Measurements from ENCODE around the gene FAM13A. TPM values are rescaled to one million over a fixed set of nuclear protein-coding genes. Genes with fewer than 3 reads are reported as not detected.

FAM13A gene
- total RNA-seq, 2 experiments from 2014 or later, result 9.6 to 10.2 TPM

DNA sequence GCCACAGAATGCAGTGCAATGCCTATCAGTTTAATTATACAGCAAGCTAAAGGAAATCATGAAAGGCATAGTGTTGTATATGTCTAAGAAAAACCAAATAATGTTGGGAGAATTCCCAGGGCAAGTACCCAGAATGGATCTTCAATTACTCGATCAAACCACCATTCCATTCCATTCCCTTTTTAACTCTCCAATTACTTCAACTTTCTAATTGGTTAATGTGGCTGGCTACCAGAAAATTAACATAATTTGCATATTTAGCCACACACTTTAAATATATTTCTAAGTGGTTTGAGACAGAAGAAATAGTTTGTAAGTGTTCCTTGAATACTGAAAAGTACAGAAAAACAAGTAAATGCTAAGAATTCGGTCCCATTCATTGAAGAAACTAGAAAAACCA is 247.9 kb downstream of the FAM13A start:
- Mint-ChIP-seq H3K27ac (no peak overlapping the region), H3K4me1 (ENCODE audit: low read depth) (peaks cover 1% of the 10 kb centered on the region), H3K36me3 (ENCODE audit: low read depth) (no peaks in the 10 kb centered on the region), H3K27me3 (no peaks in the 10 kb centered on the region), H3K9me3 (no peaks in the 10 kb centered on the region), H3K4me3 (no peak overlapping the region)
- POLR2A ChIA-PET, result interaction anchor here (0.8 kb wide), 1 partner anchor 23 kb away, joined by 3 read pairs; no protein-coding TSS in a partner anchor
- TF ChIP-seq, protein P1, sequence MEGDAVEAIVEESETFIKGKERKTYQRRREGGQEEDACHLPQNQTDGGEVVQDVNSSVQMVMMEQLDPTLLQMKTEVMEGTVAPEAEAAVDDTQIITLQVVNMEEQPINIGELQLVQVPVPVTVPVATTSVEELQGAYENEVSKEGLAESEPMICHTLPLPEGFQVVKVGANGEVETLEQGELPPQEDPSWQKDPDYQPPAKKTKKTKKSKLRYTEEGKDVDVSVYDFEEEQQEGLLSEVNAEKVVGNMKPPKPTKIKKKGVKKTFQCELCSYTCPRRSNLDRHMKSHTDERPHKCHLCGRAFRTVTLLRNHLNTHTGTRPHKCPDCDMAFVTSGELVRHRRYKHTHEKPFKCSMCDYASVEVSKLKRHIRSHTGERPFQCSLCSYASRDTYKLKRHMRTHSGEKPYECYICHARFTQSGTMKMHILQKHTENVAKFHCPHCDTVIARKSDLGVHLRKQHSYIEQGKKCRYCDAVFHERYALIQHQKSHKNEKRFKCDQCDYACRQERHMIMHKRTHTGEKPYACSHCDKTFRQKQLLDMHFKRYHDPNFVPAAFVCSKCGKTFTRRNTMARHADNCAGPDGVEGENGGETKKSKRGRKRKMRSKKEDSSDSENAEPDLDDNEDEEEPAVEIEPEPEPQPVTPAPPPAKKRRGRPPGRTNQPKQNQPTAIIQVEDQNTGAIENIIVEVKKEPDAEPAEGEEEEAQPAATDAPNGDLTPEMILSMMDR (IDR thresholded peaks at IDR 0.05), result no peak
- H3K9me3 ChIP-seq (ENCODE audit: control insufficient read depth in 1 of 2, insufficient read depth in 1 of 2, low read length in 2 of 2), result no peaks in the 10 kb centered on the region
- H3K27me3 ChIP-seq (ENCODE audit: control insufficient read depth in 1 of 2, insufficient read depth in 2 of 2, low read length in 2 of 2), result no peaks in the 10 kb centered on the region
- no peak overlapping the region for H3K4me3 ChIP-seq (ENCODE audit: low read length)
- CTCF ChIA-PET, result interaction anchor here (1.9 kb wide), 1 partner anchor 10 kb away, joined by 5 read pairs; no protein-coding TSS in a partner anchor
- no peak overlapping the region for H3K27ac ChIP-seq (ENCODE audit: low read depth in 1 of 2, low read length in 2 of 2)
- H3K4me1 ChIP-seq (ENCODE audit: insufficient read depth, low read length), result no peaks in the 10 kb centered on the region
- ATAC-seq (ENCODE audit: poor library complexity) (no peak), DNase-seq (no peak)
- no peaks in the 10 kb centered on the region for H3K36me3 ChIP-seq (ENCODE audit: insufficient read depth, low read length)
- intact Hi-C loops (cut with DNase I, micrococcal nuclease), result no loop called here

DNA sequence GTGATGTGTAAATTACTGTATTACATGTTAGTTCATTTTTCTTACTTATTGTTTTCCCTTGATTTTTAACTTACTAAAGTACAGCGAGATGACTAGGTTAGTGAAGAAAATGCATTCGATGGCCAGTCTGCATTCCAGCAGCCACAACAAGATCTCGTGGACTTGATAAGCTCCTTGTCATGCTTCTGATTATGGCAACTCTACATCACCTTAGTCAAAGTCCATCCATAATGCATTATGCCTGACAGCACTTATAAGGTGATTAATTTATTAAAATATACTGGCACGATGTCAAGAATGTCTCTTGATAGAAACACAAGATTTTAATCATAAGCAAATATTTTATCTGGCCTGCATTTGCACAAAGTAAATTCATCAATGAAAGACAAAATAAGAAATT is 249.5 kb downstream of the FAM13A start:
- no peaks in the 10 kb centered on the region for H3K9me3 ChIP-seq (ENCODE audit: control insufficient read depth in 1 of 2, insufficient read depth in 1 of 2, low read length in 2 of 2)
- ChIA-PET POLR2A (no interaction called here), CTCF (interaction anchor here (1.0 kb wide), 1 partner anchor 11 kb away, joined by 5 read pairs; no protein-coding TSS in a partner anchor)
- H3K4me3 ChIP-seq (ENCODE audit: low read length), result no peak overlapping the region
- Mint-ChIP-seq H3K4me1 (ENCODE audit: low read depth) (no peaks in the 10 kb centered on the region), H3K27ac (no peak overlapping the region), H3K9me3 (no peaks in the 10 kb centered on the region), H3K27me3 (no peaks in the 10 kb centered on the region), H3K4me3 (no peak overlapping the region), H3K36me3 (ENCODE audit: low read depth) (no peaks in the 10 kb centered on the region)
- no peaks in the 10 kb centered on the region for H3K27me3 ChIP-seq (ENCODE audit: control insufficient read depth in 1 of 2, insufficient read depth in 2 of 2, low read length in 2 of 2)
- no peaks in the 10 kb centered on the region for H3K36me3 ChIP-seq (ENCODE audit: insufficient read depth, low read length)
- intact Hi-C loops (cut with DNase I, micrococcal nuclease), result no loop called here
- no peaks in the 10 kb centered on the region for H3K4me1 ChIP-seq (ENCODE audit: insufficient read depth, low read length)
- DNase-seq (no peak), ATAC-seq (ENCODE audit: poor library complexity) (no peak)
- H3K27ac ChIP-seq (ENCODE audit: low read depth in 1 of 2, low read length in 2 of 2), result no peak overlapping the region
- TF ChIP-seq, protein P1 (IDR thresholded peaks at IDR 0.05), result no peak

DNA sequence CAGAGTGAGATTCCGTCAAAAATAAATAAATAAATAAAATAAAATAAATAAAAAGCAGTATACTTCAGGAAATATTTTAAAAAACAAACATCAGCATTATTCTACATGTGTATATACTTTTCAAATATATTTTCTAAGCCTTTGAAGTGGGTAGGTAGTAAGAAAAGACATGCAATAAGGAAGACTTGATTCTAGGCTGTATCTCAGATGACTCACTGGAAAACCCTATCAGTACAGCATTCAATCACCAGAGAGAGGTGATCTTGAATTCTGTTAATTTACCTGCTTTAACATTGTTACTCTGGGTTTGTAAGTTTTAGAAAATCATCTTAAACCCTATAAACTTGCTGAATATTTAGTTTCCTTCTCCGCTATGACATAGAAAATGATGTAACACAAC is 252.8 kb downstream of the FAM13A start:
- CTCF ChIA-PET, result no interaction called here

More for the DNA sequence above, 252.8 kb downstream of the FAM13A start:
- Mint-ChIP-seq H3K9me3 (no peaks in the 10 kb centered on the region), H3K4me3 (no peak overlapping the region), H3K4me1 (ENCODE audit: low read depth) (no peaks in the 10 kb centered on the region), H3K27me3 (no peaks in the 10 kb centered on the region), H3K36me3 (ENCODE audit: low read depth) (no peaks in the 10 kb centered on the region), H3K27ac (no peak overlapping the region)
- DNase-seq (no peak), ATAC-seq (ENCODE audit: poor library complexity) (no peak)
- Histone ChIP-seq H3K4me3 (ENCODE audit: low read length) (no peak overlapping the region), H3K4me1 (ENCODE audit: insufficient read depth, low read length) (no peaks in the 10 kb centered on the region), H3K36me3 (ENCODE audit: insufficient read depth, low read length) (peaks cover 3% of the 10 kb centered on the region), H3K9me3 (ENCODE audit: control insufficient read depth in 1 of 2, insufficient read depth in 1 of 2, low read length in 2 of 2) (no peaks in the 10 kb centered on the region), H3K27me3 (ENCODE audit: control insufficient read depth in 1 of 2, insufficient read depth in 2 of 2, low read length in 2 of 2) (no peaks in the 10 kb centered on the region), H3K27ac (ENCODE audit: low read depth in 1 of 2, low read length in 2 of 2) (no peak overlapping the region)
- POLR2A ChIA-PET, result no interaction called here
- intact Hi-C loops (cut with DNase I, micrococcal nuclease), result no loop called here
- TF ChIP-seq, protein P1 (IDR thresholded peaks at IDR 0.05), result no peak
